NCI-H146 (cell line): ENCODE measurements around the gene SCAMP1.
A peak's percentile ranks its signal among the peaks of the same experiment; 100 is the strongest.

Source experiments
- DNase-seq: peaks from one replicate; lab custom pipeline; 2025; lab: John Stamatoyannopoulos, UW

Gene SCAMP1

GRCh38 chr5:78514427-78515330 is 154.3 kb downstream of the SCAMP1 start:
- no peak for DNase-seq

- no peak for DNase-seq
These were observed 155.3 kb downstream of the SCAMP1 start for GRCh38 chr5:78515670-78516069.

- no peak for DNase-seq
These were observed 158.2 kb downstream of the SCAMP1 start for GRCh38 chr5:78518365-78519197.

- DNase-seq, result no peak
These were observed 159.0 kb downstream of the SCAMP1 start for GRCh38 chr5:78519198-78519941.

- peak; percentile 89 for DNase-seq
These were observed 161.0 kb downstream of the SCAMP1 start for GRCh38 chr5:78521455-78521854.

GRCh38 chr5:78522476-78523260 is 162.3 kb downstream of the SCAMP1 start:
- no peak for DNase-seq

GRCh38 chr5:78523314-78524193 is 163.1 kb downstream of the SCAMP1 start:
- no peak for DNase-seq

- no peak for DNase-seq
These were observed 165.7 kb downstream of the SCAMP1 start for GRCh38 chr5:78526049-78526525.

GRCh38 chr5:78527054-78527859 is 166.8 kb downstream of the SCAMP1 start:
- no peak for DNase-seq

GRCh38 chr5:78527925-78528324 is 167.5 kb downstream of the SCAMP1 start:
- DNase-seq, result no peak
